D721Med (cell line): Measurements from ENCODE around the gene DYNC1I2.
"Not testable (repeated sequence)": the region's sequence is repeated elsewhere in the genome, so short reads cannot be mapped to it uniquely, and the experiment has no call there.

Source experiments
- DNase-seq: peaks from one replicate; pipeline ENCODE4 v3.0.0; 2011; ENCODE audit warnings: low spot score; ENCODE audit not compliant: insufficient read length
- FAIRE-seq: peaks from 2 replicates; lab custom pipeline; 2011; peaks lifted over from hg19 to GRCh38; lab: Jason Lieb, UNC
- CTCF ChIP-seq: IDR thresholded peaks from 2 replicates; pipeline ENCODE4 v1.5.1; 2012; ENCODE audit warnings: mild to moderate bottlenecking, control low read depth; ENCODE audit not compliant: insufficient read depth; ENCODE audit errors: missing control alignments

Gene DYNC1I2

GRCh38 chr2:171745806-171746205 lies 58.5 kb downstream of the DYNC1I2 start:
- no peak for DNase-seq
- no peak for FAIRE-seq
- no peak for TF ChIP-seq CTCF

GRCh38 chr2:171747371-171747770 lies 60.1 kb downstream of the DYNC1I2 start:
- DNase-seq (no peak), FAIRE-seq (no peak)
- TF ChIP-seq CTCF, result no peak

GRCh38 chr2:171754254-171754939 lies 67.1 kb downstream of the DYNC1I2 start:
- no peak for DNase-seq

GRCh38 chr2:171758762-171759161 lies 71.5 kb downstream of the DYNC1I2 start:
- not testable (repeated sequence) for FAIRE-seq

More at GRCh38 chr2:171754254-171754939, 67.1 kb downstream of the DYNC1I2 start:
- FAIRE-seq, result no peak
- TF ChIP-seq CTCF, result no peak

GRCh38 chr2:171761176-171761575 lies 73.9 kb downstream of the DYNC1I2 start:
- FAIRE-seq, DNase-seq: not testable (repeated sequence)

More at GRCh38 chr2:171758762-171759161, 71.5 kb downstream of the DYNC1I2 start:
- not testable (repeated sequence) for DNase-seq

GRCh38 chr2:171762879-171763573 lies 75.8 kb downstream of the DYNC1I2 start:
- FAIRE-seq, result no peak
- DNase-seq, result no peak

GRCh38 chr2:171763602-171764001 lies 76.3 kb downstream of the DYNC1I2 start:
- no peak for TF ChIP-seq CTCF
- FAIRE-seq, result no peak
- no peak for DNase-seq

More at GRCh38 chr2:171762879-171763573, 75.8 kb downstream of the DYNC1I2 start:
- TF ChIP-seq CTCF, result no peak

- DNase-seq (no peak), FAIRE-seq (no peak)
- no peak for TF ChIP-seq CTCF
Observed at GRCh38 chr2:171771463-171771862, 84.2 kb downstream of the DYNC1I2 start.
